Measurements from ENCODE around the gene NCMAP. TPM values are rescaled to one million over a fixed set of nuclear protein-coding genes. Genes with fewer than 3 reads are reported as not detected.
"Not testable (repeated sequence)": the region's sequence is repeated elsewhere in the genome, so short reads cannot be mapped to it uniquely, and the experiment has no call there.

The NCMAP gene
- total RNA-seq, 1 donor from 2014 or later, result not detected

- no peak for DNase-seq (ENCODE audit: extremely low read depth, low read depth, low spot score)
Observed at GRCh38 chr1:24540906-24541710, 14.8 kb upstream of the NCMAP start.

GRCh38 chr1:24541711-24542346 lies 14.1 kb upstream of the NCMAP start:
- no peak for DNase-seq (ENCODE audit: extremely low read depth, low read depth, low spot score)

GRCh38 chr1:24544239-24544638 lies 11.6 kb upstream of the NCMAP start:
- no peak for DNase-seq (ENCODE audit: extremely low read depth, low read depth, low spot score)

GRCh38 chr1:24545662-24546061 lies 10.2 kb upstream of the NCMAP start:
- no peak for DNase-seq (ENCODE audit: extremely low read depth, low read depth, low spot score)

GRCh38 chr1:24547195-24547594 lies 8.7 kb upstream of the NCMAP start:
- no peak for DNase-seq (ENCODE audit: extremely low read depth, low read depth, low spot score)

- DNase-seq (ENCODE audit: extremely low read depth, low read depth, low spot score), result no peak
Observed at GRCh38 chr1:24548070-24548469, 7.8 kb upstream of the NCMAP start.

- DNase-seq (ENCODE audit: extremely low read depth, low read depth, low spot score), result not testable (repeated sequence)
Observed at GRCh38 chr1:24549210-24549609, 6.7 kb upstream of the NCMAP start.

GRCh38 chr1:24551290-24551959 lies 4.5 kb upstream of the NCMAP start:
- no peak for DNase-seq (ENCODE audit: extremely low read depth, low read depth, low spot score)

GRCh38 chr1:24551960-24552571 lies 3.8 kb upstream of the NCMAP start:
- no peak for DNase-seq (ENCODE audit: extremely low read depth, low read depth, low spot score)

GRCh38 chr1:24553931-24554330 lies 2.0 kb upstream of the NCMAP start:
- DNase-seq (ENCODE audit: extremely low read depth, low read depth, low spot score), result no peak

- no peak for DNase-seq (ENCODE audit: extremely low read depth, low read depth, low spot score)
Observed at GRCh38 chr1:24554714-24555113, 1.2 kb upstream of the NCMAP start.

- DNase-seq (ENCODE audit: extremely low read depth, low read depth, low spot score), result no peak
Observed at GRCh38 chr1:24556414-24556795, 518 bp downstream of the NCMAP start.

GRCh38 chr1:24557220-24557619 lies 1.3 kb downstream of the NCMAP start:
- no peak for DNase-seq (ENCODE audit: extremely low read depth, low read depth, low spot score)

GRCh38 chr1:24557711-24558131 lies 1.8 kb downstream of the NCMAP start:
- no peak for DNase-seq (ENCODE audit: extremely low read depth, low read depth, low spot score)

- no peak for DNase-seq (ENCODE audit: extremely low read depth, low read depth, low spot score)
Observed at GRCh38 chr1:24558455-24558854, 2.6 kb downstream of the NCMAP start.

- peak; percentile 7 for DNase-seq (ENCODE audit: extremely low read depth, low read depth, low spot score)
Observed at GRCh38 chr1:24558902-24559791, 3.3 kb downstream of the NCMAP start.

- no peak for DNase-seq (ENCODE audit: extremely low read depth, low read depth, low spot score)
Observed at GRCh38 chr1:24560361-24560760, 4.5 kb downstream of the NCMAP start.

- DNase-seq (ENCODE audit: extremely low read depth, low read depth, low spot score), result no peak
Observed at GRCh38 chr1:24562625-24563024, 6.7 kb downstream of the NCMAP start.

- no peak for DNase-seq (ENCODE audit: extremely low read depth, low read depth, low spot score)
Observed at GRCh38 chr1:24564695-24565094, 8.8 kb downstream of the NCMAP start.

GRCh38 chr1:24566236-24566867 lies 10.5 kb downstream of the NCMAP start:
- DNase-seq (ENCODE audit: extremely low read depth, low read depth, low spot score), result no peak

Measured in glomerular endothelial cell (primary cell).